GM19395 (cell line): Measurements from ENCODE around the gene LIME1.

Source experiments
- ATAC-seq: cut with Tn5 transposase; IDR thresholded peaks from one replicate; pipeline ENCODE4 v1.9.1; 2021; ENCODE audit warnings: mild to moderate bottlenecking, moderate library complexity; ENCODE audit not compliant: unreplicated experiment

LIME1 gene

GRCh38 chr20:63737945-63738686 lies 1.7 kb downstream of the LIME1 start:
- ATAC-seq = no peak

GRCh38 chr20:63738687-63739129 lies 2.2 kb downstream of the LIME1 start:
- ATAC-seq = no peak

GRCh38 chr20:63739130-63740069 lies 2.9 kb downstream of the LIME1 start, which contains the start of gene SLC2A4RG:
SLC2A4RG (plus strand) TSS chr20:63739776; CDS start chr20:63739913, 137 bp downstream.
- ATAC-seq = no peak

- no peak for ATAC-seq
Measured at GRCh38 chr20:63740070-63740626, 3.7 kb downstream of the LIME1 start.

- no peak for ATAC-seq
Measured at GRCh38 chr20:63740627-63741353, 4.3 kb downstream of the LIME1 start.

- ATAC-seq = no peak
Measured at GRCh38 chr20:63741354-63741675, 4.9 kb downstream of the LIME1 start.

GRCh38 chr20:63741676-63742380 lies 5.4 kb downstream of the LIME1 start:
- no peak for ATAC-seq

- no peak for ATAC-seq
Measured at GRCh38 chr20:63742381-63743024, 6.0 kb downstream of the LIME1 start.

- no peak for ATAC-seq
Measured at GRCh38 chr20:63743210-63743970, 6.9 kb downstream of the LIME1 start.

- ATAC-seq = no peak
Measured at GRCh38 chr20:63744158-63744557, 7.7 kb downstream of the LIME1 start.

- ATAC-seq = no peak
Measured at GRCh38 chr20:63744574-63745423, 8.3 kb downstream of the LIME1 start.

- no peak for ATAC-seq
Measured at GRCh38 chr20:63745424-63745805, 9.0 kb downstream of the LIME1 start.

- ATAC-seq = no peak
Measured at GRCh38 chr20:63745961-63746731, 9.7 kb downstream of the LIME1 start.

GRCh38 chr20:63746751-63747315 lies 10.4 kb downstream of the LIME1 start:
- no peak for ATAC-seq

- ATAC-seq = no peak
Measured at GRCh38 chr20:63747622-63748069, 11.2 kb downstream of the LIME1 start.

- no peak for ATAC-seq
Measured at GRCh38 chr20:63748070-63748933, 11.8 kb downstream of the LIME1 start.
